GM06990 (cell line): ENCODE data around the gene ADAMTSL2.

ENCODE experiments used
- DNase-seq: peaks from one replicate; pipeline ENCODE4 v3.0.0-alpha.2; 2011; ENCODE audit not compliant: insufficient read length; ENCODE audit errors: extremely low read depth
- H3K27me3 ChIP-seq: replicated peaks from 2 replicates; pipeline ENCODE4 v1.6.0; 2011; ENCODE audit warnings: low read length; ENCODE audit not compliant: control insufficient read depth, insufficient read depth
- H3K36me3 ChIP-seq: 2 replicates; pipeline ENCODE4 v1.5.1; 2011; ENCODE audit warnings: low read length; ENCODE audit not compliant: control insufficient read depth, insufficient read depth
- H3K4me3 ChIP-seq: replicated peaks from 2 replicates; pipeline ENCODE4 v1.5.1; 2011; ENCODE audit warnings: low read depth, mild to moderate bottlenecking, control low read depth, low read length
- TF ChIP-seq, protein P1 (sequence below): IDR thresholded peaks from 2 replicates; pipeline ENCODE4 v1.5.1; 2011; ENCODE audit warnings: low read length, control low read depth, mild to moderate bottlenecking, inconsistent platforms; ENCODE audit not compliant: insufficient read depth, poor library complexity, severe bottlenecking

The ADAMTSL2 gene

GRCh38 chr9:133540698-133541025, 6.2 kb downstream of the ADAMTSL2 start:
- H3K4me3 ChIP-seq, result no peak overlapping the region
- TF ChIP-seq, protein P1, sequence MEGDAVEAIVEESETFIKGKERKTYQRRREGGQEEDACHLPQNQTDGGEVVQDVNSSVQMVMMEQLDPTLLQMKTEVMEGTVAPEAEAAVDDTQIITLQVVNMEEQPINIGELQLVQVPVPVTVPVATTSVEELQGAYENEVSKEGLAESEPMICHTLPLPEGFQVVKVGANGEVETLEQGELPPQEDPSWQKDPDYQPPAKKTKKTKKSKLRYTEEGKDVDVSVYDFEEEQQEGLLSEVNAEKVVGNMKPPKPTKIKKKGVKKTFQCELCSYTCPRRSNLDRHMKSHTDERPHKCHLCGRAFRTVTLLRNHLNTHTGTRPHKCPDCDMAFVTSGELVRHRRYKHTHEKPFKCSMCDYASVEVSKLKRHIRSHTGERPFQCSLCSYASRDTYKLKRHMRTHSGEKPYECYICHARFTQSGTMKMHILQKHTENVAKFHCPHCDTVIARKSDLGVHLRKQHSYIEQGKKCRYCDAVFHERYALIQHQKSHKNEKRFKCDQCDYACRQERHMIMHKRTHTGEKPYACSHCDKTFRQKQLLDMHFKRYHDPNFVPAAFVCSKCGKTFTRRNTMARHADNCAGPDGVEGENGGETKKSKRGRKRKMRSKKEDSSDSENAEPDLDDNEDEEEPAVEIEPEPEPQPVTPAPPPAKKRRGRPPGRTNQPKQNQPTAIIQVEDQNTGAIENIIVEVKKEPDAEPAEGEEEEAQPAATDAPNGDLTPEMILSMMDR, result peak; percentile 68
- no peaks in the 10 kb centered on the region for H3K36me3 ChIP-seq
- peak; percentile 35 for DNase-seq
- peaks cover 3% of the 10 kb centered on the region for H3K27me3 ChIP-seq

DNA sequence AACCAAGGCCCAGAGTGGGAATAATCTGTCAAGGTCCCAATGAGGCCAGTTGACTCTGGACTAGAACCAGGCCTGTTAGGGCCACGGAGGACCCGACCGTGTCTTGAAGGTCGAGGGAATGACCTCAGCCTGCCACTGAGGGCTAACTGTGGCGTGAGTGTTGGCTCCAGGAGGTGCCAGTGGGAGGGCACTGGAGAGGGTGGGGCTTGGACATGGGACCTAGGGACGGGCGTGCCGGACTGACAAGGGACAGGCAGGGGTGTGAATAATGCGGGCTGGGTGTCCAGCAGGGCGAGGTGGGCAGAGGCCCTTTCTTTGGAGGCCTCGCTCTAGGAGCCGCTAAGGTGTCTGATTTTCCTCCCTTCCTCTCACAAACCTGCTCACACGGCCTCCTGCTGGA, 7.5 kb downstream of the ADAMTSL2 start:
- H3K4me3 ChIP-seq, result no peak overlapping the region
- H3K27me3 ChIP-seq, result peaks cover 1% of the 10 kb centered on the region
- TF ChIP-seq, protein P1, result no peak
- DNase-seq, result no peak
- H3K36me3 ChIP-seq, result no peaks in the 10 kb centered on the region

DNA sequence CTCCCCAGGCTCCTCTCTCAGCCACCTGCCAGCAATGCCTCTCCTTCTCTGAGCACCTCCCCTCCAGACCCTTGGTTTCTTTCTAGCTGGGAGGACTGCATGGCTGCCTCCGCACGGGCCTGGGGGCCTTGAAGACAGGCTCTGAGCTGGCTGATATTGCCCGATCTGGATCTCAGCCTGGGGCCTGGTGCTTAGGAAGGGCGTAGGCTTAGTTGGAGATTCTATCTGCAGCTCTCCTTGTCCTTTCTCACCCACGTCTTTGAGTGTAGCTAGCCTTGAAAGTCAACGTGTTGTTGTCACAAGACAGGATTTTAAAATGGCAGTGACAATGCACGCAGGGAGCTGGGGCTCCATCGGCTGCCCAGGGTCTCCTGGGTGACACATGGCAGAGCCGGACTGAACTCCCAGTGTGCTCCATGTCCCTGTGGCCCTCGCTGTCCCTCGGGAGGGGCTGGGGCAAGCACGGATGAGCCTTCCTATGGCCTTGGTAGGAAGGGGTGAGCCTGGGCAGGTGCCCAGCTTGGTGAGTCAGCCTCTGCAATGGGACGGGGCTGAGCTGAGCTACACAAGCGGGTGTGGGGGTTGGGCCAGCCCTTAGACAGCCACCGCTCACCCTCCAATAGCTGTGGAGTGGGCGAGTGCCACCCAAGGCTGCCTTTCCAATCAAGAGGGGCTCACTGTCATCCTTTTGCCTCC, 9.4 kb downstream of the ADAMTSL2 start:
- TF ChIP-seq, protein P1, result no peak
- DNase-seq, result no peak
- no peaks in the 10 kb centered on the region for H3K36me3 ChIP-seq
- peaks cover 1% of the 10 kb centered on the region for H3K27me3 ChIP-seq
- no peak overlapping the region for H3K4me3 ChIP-seq

GRCh38 chr9:133545494-133546286, 11.2 kb downstream of the ADAMTSL2 start:
- no peak overlapping the region for H3K4me3 ChIP-seq
- TF ChIP-seq, protein P1, result no peak
- no peaks in the 10 kb centered on the region; the same call in 1 of the 2 replicates for H3K27me3 ChIP-seq
- H3K36me3 ChIP-seq, result no peaks in the 10 kb centered on the region
- no peak for DNase-seq

- no peak for DNase-seq
- Histone ChIP-seq H3K27me3 (no peaks in the 10 kb centered on the region; the same call in 1 of the 2 replicates), H3K4me3 (no peak overlapping the region), H3K36me3 (no peaks in the 10 kb centered on the region)
- TF ChIP-seq, protein P1, result no peak
These were observed 11.8 kb downstream of the ADAMTSL2 start for GRCh38 chr9:133546287-133546680.

DNA sequence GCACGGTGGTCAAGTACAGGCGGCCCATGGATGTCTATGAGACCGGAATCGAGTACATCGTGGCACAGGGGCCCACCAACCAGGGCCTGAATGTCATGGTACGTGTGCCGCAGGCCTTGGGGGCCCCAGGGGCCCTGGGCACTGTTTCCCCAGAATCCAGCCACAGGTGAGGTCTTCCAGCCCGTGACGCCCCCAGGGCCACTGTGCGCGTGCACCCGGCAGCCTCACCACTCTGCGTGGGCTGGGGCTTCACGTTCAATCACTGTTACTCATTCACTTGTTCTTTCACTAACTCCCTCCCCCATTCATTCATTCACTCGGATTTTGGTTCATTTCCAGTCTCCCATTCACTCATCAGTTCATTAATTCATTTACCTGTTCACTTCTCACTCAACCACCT, 12.6 kb downstream of the ADAMTSL2 start:
- DNase-seq, result no peak
- TF ChIP-seq, protein P1, result no peak
- Histone ChIP-seq H3K27me3 (no peaks in the 10 kb centered on the region; the same call in 1 of the 2 replicates), H3K36me3 (no peaks in the 10 kb centered on the region), H3K4me3 (no peak overlapping the region)
